NCI-H748 treated with DMSO at 0.1 percent for 48 hours (cell line): Measurements from ENCODE around the gene IFFO2.
"Not testable (repeated sequence)": the region's sequence is repeated elsewhere in the genome, so short reads cannot be mapped to it uniquely, and the experiment has no call there.

Experiments
- DNase-seq: peaks from one replicate; lab custom pipeline; 2025; lab: John Stamatoyannopoulos, UW

Gene IFFO2

DNA sequence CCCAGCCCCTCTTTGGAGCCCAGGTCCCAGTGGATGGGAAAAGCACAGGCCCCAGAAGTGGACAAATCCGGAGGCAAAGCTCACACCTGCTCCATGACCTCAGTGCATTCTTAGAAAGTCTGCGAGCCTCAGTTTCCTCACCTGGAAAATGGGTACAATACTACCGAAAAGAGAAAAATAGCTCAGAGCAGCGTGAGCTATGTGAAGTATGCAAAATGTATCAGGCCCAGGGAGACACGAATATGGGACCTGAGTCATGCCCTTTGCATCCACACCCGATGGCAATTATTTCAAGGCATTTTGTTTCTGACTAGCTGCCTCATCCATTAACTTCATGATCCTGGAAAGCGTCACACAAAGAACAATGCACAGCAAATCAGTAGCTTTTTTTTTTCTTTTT lies 63.4 kb downstream of the IFFO2 start:
- no peak for DNase-seq

DNA sequence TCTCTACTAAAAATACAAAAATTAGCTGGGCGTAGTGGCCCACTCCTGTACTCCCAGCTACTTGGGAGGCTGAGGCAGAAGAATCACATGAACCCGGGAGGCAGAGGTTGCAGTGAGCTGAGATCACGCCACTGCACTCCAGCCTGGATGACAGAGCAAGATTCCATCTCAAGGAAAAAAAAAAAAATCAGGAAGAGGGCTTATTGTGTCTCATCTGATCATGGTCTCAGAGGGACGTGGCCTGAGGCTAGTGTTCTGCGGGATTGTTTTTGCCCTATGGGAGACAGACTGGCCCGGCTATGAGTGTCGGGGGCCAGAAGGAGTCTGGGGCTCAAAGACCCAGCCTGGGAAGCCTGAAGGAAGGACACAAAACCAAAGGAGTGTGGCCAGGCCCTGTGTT lies 64.6 kb downstream of the IFFO2 start:
- not testable (repeated sequence) for DNase-seq

DNA sequence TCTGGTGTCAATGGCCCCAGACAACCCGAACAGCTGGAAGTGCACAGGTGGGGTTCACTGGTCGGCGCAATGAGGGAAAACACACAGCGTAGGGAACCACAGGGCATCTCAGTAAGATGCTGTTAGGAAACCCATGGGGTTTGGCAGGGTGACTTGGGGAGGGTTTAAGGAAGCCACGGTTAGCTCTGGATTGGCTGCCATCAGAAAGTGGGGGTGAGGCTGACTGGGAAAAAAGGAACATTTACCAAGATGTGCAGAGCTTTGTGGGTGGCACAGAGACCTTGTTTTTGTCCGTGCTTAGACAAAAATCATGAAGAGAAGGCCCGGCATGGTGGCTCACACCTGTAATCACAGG lies 65.1 kb downstream of the IFFO2 start:
- DNase-seq: no peak

DNA sequence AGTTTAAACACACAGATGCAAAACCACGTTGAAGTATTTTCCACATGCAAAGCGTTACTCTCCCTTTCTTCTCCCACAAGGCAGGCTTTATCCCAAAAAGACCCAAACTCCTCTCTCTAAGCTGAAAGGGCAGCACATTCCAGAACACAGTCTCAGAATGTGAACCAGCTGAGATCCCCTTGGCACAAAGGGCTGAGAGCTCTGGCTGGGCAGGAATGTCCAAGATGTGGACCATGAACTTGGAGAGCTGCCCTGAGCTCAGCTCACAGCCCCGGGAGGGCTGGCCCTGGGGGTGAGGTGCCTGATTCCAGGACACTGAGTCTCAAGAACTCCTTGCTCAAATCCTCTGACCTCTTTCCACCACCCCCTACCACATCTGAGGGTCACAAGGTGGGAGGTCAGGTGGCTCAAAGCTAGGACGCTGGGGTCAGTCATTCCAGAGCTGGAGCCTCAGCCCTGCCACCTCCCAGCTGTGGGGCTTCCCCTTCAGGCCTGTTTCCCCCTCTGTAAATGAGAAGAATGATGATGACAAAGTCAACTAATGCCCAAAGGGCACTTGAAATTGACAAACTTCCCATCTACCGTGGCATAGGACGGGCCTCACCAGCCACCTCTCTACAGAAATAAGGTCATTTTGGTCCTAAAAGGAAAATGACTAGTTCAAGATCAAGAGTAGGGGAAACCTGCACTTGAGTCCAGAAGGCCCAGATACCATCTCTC lies 65.6 kb downstream of the IFFO2 start:
- no peak for DNase-seq

DNA sequence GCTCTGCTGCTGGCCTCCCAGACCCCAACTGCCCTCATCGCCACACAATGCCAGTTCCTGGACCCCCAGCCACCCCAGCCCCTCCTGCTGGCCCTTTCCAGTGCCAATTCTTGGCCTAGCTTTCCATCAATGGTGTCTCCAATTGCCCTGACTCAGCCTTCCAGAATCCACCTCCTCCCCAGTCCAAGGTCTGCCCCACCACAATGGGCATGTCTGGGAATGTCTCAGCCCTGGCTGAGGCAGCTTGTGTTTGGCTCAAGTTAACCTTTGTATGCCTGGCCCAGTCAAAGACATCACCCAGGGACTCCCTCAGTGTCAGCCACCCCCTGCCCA lies 70.5 kb downstream of the IFFO2 start:
- DNase-seq: no peak

DNA sequence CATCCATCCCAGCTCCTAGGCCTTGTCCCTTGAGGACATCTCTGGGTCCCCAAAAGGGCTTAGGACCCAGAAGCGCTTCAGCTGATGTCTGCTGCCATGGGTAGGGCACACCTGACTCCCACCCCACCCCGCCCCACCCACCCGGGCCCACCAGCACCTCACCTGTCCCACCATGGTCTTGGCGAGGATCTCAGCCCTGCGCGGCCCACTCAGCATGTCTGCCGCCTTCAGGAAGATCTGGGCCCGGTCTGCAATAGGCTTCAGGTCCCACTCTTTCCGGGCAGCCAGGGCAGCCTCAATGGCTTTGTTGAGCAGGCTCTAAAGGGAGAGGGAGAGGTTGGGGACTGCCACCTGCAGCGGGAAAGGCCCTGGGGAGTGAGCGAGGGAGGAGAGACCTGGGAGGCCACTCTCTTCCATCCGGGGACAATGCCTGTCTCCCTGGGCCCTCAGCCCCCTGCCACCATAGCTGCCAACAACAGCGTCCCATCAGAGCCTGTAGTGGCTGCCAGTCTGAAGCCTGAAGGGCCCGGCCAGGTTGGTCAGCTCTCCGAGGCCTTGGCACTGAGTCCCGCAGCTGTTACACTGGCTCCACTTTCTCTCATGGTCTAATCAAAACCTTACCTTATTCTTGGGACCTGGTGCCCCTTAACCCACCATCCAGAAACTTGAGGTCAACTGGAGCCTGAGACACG lies 71.0 kb downstream of the IFFO2 start:
- no peak for DNase-seq

DNA sequence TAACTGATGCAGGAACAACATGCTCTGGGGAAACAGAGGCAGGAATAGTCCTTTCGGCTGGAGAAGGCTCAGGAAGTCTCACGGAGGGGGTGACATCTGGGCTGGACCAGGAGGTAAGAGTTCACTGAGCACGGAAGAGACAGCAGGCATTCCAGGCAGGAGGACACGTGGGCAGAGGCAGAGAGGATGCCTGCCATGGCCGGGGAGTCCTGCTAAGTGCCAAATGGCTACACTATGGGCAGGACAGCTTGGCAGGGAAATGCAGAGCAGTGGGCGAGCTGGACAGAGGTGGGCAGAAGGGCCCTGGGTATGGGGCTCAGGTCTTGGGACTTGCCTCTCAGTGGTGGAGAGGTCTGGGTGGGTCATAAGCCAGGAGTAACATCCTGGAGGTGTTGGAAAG lies 71.7 kb downstream of the IFFO2 start:
- no peak for DNase-seq

DNA sequence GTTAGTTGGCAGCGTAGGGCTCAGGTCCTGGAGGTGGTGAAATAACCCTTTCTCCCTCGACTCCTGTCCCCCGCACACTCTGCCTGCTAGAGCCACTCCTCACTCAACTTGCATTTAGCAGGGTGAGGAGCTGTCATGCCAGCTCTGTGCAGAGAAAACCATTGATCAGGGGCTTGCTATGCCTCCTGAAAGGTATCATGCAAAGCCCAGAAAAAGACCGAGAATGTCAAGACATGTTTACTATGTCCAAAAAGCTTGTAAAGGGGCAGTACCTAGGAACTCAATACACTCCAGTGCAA lies 72.1 kb downstream of the IFFO2 start:
- DNase-seq: no peak

DNA sequence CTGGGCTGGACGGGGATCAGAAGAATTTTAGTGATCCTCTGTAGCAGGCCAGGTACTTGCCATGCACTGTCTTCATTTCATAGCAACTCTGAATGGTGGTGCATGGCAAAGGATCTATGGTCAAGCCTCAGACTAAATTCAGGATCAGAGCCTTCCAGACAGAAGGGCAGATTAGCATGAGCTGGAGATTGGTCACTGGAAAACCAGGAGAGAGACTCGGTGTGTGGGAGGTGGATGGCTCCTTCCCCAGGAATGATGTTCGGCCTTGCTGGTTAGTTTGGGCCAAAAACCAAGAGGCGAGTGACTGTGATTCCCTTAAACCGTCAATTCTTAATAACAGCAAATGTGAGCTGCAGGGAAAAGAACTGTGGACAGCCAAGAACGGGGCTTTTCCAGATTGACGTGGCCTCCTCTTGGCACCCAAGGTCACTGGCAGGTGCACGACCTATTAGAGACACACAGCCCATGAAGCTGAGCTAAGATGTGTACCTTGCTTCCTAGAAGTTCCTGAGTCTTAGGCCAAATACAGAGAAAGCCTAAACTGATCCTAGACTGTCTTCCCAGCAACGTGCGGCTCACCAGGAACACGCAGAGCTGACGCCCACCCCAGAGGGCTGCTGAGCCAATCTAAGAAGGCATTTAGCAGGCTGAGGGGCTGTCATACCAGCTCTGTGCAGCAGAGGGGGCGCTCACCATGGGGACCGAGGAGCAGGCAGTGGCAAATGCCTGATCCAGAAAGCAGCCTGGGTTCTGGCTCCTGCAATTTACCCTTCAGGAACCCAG lies 72.6 kb downstream of the IFFO2 start:
- peak; percentile 6 for DNase-seq

DNA sequence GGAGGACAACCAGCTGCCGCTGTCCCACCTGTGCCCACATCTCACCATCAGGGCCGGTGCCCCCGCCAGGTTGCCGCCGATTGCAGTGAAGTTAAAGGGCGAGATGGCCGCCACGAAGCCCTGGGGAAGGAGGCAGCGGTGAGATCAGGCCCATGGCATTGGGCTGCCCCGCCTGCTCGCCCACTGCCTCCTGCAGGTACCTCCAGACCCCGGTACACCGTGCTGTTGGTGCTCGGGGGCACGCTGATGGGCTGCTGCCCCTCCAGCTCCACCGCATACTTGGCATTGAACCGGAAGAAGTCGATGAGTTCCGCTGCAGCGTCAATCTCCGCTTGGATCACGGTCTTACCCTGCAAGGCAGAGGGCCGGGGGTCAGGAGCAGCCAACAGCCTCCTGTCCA lies 73.4 kb downstream of the IFFO2 start:
- DNase-seq: no peak

DNA sequence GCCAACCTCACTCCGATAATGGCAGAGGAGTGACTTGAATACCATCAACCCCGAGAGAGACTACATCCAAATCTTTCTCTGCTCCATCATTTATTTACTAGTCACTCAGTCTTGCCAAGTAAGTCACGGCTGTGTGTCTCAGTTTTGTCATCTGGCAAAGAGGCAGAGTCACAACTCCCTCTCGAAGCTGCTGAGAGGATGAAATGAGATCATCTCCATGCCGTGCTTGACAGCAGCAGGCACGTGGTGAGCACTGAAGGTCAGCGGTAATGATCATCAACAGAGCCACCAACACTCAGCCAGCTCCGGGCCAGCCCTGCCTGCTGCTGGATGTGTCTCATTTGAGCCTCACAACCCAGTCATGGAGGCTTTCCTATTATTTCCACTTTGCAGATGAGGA lies 74.0 kb downstream of the IFFO2 start:
- no peak for DNase-seq

DNA sequence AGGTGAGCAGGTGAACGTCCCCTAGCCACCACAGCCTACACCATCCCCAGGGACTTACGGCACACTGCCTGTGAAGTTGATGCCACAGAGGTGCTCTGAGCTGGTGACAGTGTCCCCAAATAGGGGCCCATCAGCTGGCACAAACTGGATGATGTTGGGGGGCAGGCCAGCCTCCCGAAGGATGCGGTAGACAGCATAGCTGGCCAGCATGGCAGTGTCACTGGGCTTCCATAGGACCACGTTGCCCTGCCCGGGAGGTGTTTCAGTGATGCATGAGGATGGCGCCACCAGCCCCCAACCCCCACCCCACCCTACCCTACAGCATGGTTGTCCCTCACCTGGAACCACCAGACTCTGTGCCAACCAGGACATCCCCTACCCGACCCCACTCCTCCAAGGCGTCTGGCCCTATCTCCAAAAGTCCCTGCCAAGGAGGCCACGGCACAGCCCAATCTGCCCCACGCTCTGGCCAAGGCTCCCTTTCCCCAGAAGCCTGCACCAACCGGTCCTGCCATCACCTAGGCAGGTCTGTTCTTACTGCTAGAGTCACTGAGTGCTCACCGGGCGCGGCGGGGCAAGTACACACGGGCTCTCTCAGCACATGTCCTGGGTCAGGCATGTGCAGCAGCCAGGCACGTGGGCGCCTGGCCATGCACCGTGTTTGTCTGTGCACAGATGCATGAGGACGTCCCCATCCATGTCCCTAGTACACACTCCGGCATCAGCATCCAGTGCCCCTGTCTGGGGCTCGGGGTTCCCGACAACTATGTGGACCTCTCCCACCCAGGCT lies 74.6 kb downstream of the IFFO2 start:
- DNase-seq: no peak

DNA sequence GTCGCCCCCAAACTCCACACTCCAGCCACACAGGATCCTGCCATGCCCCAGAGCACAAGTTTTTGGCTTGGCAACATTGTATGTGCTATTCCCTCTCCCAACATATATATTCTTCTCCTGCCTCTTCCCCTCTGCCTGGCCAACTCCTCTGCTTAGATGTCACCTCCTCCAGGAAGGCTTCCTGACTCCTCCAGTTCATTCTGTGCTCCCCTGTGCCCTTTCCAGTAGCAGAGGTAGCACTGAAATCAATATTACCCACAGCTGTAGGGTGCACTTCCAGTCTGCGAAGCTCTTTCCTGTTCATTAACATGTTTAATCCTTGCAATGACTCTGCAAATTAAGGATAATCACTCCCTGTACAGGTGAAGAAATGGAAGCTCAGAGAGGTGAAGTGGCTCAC lies 75.3 kb downstream of the IFFO2 start:
- DNase-seq: no peak

DNA sequence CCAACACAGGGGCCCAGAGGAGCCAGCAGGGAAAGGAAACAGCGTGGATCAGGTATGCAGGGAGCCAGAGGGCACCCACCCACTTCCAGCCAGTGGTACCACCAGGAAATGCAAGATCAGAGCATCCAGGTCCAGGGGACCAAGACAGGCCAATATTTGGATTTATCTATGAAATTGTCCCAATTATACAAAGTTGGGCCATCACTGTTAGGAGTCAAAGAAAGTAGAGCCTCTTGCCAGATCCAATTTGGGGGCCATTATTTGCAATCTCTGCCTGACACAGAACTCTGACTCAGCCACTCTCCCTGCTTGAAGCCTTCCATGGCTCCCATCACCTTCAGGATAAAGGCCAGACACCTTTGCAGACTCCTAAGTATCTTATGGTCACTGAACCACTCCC lies 75.9 kb downstream of the IFFO2 start:
- DNase-seq: no peak

DNA sequence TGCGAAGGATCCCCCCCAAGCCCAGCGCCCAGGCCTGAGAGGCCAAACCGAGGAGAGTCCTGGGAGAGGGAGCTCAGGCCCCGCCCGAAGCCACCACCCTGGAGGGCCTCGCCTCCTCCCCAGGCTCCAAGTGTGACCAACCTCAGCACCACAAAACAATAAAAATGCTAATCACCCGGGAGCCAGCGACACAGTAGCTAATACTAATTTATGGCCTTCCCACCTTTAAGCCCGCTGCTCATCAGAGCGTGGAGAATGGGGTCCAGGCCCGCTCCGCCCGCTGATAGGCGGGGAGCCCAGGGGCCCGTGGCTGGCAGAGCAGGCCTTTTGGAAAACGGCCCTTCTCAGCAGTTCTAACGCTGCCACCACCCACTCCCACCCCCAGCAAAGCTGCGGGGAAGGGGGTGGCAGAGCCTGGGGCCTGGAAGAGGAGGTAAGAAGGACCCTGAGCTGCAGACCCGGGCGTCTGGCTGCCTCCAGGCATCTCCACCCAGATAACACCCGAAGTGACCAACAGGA lies 76.6 kb downstream of the IFFO2 start:
- no peak for DNase-seq

DNA sequence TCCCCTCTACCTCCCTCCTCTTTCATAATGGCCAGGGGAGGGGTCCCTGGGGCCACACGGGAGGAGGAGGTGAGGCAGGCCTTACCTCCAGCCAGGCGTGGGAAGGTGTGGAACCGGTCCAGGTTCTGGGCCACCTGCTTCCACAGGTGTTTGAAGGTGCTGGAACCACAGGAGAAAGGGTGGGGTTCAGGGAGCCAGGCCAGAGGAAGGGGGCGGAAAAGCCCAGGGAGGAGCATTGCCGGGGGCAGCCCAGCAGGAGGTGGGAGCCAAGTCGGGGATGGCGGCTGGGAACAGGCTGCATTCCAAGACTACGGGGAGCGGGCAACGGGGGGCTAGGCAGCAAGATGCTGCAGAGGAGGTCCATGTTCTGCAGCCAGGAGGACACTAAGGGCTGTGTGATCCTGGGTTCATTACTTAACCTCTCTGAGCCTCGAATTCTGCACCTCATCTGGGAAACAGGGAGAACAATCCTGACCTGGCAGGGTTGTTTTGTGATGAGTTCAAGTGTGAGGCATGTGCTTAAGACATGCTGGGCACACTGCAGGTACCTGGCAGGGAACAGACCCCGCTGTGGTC lies 77.2 kb downstream of the IFFO2 start:
- no peak for DNase-seq

DNA sequence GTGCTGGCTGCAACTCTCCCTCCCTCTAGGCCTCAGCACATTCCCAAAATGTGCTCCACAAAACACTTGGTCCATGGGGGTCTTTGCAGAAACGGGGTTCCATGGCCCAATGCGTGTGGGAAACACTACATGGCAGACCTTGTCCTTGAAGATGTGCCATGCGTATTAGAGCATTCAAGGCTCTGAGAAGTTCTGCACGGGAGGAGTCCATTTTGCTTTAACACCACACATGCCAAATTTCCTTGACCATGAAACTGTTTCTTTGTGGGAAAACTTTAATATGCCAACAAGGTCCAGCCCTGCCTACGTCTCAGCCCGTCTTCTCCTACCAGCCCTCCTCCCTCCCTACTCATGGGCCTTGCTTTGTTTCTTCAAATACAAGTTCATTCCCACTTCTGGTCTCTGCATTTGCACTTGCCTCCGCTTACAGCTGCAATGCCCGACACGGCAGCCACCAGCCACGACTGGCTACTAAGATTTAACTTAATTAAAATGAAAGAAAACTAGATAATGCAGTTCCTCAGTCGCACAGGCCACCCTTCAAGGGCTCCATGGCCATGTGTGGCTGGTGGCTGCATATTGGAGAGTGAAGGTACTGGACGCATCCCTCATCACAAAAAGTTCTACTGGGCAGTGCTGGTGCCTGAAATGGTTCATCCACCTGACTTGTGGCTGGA lies 77.8 kb downstream of the IFFO2 start:
- no peak for DNase-seq

DNA sequence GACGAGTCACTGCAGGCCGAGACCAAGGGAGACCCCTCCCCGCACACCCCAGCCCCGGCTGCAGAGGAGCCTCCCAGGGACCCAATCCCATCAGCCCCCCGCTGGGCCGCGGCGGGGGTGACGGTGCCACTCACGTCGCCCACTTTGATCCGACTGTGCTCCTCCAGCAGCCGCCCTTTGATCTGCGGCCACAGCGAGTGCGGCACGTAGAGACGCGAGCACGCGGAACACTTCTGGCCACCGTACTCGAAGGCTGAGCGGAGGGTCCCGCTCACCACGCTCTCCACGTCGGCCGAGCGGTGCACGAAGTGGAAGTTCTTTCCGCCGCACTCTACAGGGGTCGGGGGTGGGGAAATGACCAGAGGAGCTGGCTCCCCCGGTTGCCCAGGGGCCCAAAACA lies 79.2 kb downstream of the IFFO2 start:
- DNase-seq: no peak

DNA sequence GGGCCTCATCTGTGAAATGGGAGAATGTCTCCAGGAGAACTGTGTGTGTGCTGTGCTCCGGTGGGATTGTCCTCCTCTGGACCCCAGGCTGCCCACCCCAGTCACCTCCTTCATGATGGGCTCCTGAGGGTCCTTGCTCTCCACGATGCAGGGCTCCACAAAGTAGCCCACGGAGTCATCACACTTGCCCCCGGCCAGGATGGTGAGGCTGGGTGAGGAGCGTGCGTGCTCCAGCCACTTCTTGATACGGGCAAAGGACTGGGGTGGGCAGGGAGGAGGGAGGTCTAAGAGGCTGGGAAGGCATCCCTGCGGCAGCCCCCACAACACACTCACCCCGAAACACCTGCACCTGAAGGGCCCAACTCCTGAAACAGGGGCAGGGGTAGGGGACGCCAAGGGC lies 80.3 kb downstream of the IFFO2 start:
- DNase-seq: no peak

DNA sequence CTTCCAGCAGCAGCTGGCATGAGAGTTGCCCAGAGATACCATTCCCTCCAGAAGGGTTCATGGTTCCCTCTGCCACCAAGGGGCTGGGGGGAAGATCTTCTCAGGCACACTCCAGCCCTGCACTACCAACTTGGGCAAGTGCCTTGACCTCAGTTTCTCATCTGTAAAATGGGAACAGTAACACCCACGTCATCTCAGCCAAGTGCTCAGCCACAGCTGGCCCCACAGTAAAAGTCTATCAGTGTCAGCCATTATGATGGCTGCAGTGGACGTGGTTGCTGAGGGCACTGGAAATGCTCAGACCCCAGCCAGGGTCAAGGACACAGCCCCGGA lies 80.7 kb downstream of the IFFO2 start:
- DNase-seq: no peak

DNA sequence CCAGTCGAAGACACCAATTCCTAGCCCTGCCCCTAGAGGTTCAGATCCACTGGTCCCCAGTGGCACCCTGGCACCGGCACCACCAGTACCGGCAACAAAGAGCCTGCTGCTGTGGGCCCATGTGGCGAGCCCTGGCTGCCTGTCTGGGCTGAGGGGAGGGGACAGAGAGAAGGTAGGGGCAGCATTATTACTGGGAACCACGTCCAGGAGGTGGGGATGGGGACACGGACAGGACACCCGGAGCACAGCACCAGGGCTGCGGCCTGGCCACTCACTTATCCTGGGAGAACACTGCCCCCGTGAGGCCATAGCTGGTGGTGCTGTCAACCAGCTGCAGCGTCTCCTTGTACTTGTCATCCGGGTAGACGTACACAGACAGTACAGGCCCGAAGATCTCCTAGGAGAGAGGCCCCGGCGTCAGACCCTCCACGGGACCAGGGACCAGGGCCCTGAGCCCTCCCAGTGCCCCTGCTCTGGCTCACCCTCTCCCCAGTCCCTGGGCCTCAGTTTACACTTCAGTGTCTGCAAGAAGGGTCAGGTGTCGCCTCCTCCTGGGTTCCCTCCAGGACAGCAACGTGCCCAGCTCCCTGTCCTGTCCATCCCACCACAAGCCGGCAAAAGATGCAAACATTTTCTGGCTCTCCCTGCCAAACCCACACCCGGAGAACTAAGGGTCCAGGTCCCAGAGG lies 81.2 kb downstream of the IFFO2 start:
- DNase-seq: peak; percentile 22
